HG03469 (cell line): ENCODE results near the gene DCDC1.

Source experiments
- ATAC-seq: cut with Tn5 transposase; IDR thresholded peaks from one replicate; pipeline ENCODE4 v1.9.1; 2021; ENCODE audit warnings: mild to moderate bottlenecking, moderate library complexity, moderate number of reproducible peaks; ENCODE audit not compliant: unreplicated experiment

DCDC1 gene

GRCh38 chr11:30861531-30861930 lies 508.0 kb downstream of the DCDC1 start:
- ATAC-seq, result no peak

- no peak for ATAC-seq
Measured at GRCh38 chr11:30861064-30861463, 508.5 kb downstream of the DCDC1 start.

- ATAC-seq, result no peak
Measured at GRCh38 chr11:30860146-30860545, 509.4 kb downstream of the DCDC1 start.

GRCh38 chr11:30859669-30860068 lies 509.9 kb downstream of the DCDC1 start:
- ATAC-seq, result no peak

GRCh38 chr11:30855383-30856006 lies 514.0 kb downstream of the DCDC1 start:
- no peak for ATAC-seq

GRCh38 chr11:30853439-30853838 lies 516.1 kb downstream of the DCDC1 start:
- no peak for ATAC-seq

- ATAC-seq, result no peak
Measured at GRCh38 chr11:30852645-30853044, 516.9 kb downstream of the DCDC1 start.

- no peak for ATAC-seq
Measured at GRCh38 chr11:30852091-30852490, 517.4 kb downstream of the DCDC1 start.

- ATAC-seq, result no peak
Measured at GRCh38 chr11:30837252-30837651, 532.3 kb downstream of the DCDC1 start.

- no peak for ATAC-seq
Measured at GRCh38 chr11:30832831-30833230, 536.7 kb downstream of the DCDC1 start.

GRCh38 chr11:30830681-30831080 lies 538.9 kb downstream of the DCDC1 start:
- no peak for ATAC-seq

GRCh38 chr11:30826911-30827310 lies 542.6 kb downstream of the DCDC1 start:
- no peak for ATAC-seq

- ATAC-seq, result no peak
Measured at GRCh38 chr11:30825723-30826122, 543.8 kb downstream of the DCDC1 start.

- no peak for ATAC-seq
Measured at GRCh38 chr11:30823119-30823518, 546.4 kb downstream of the DCDC1 start.

- ATAC-seq, result no peak
Measured at GRCh38 chr11:30821438-30821965, 548.0 kb downstream of the DCDC1 start.

- ATAC-seq, result no peak
Measured at GRCh38 chr11:30818721-30819120, 550.8 kb downstream of the DCDC1 start.

GRCh38 chr11:30816959-30817880 lies 552.3 kb downstream of the DCDC1 start:
- ATAC-seq, result no peak

- no peak for ATAC-seq
Measured at GRCh38 chr11:30815619-30816018, 553.9 kb downstream of the DCDC1 start.

- no peak for ATAC-seq
Measured at GRCh38 chr11:30814737-30815136, 554.8 kb downstream of the DCDC1 start.
